ENCODE data around the gene ITGAX. TPM values are rescaled to one million over a fixed set of nuclear protein-coding genes. Genes with fewer than 3 reads are reported as not detected.

The ITGAX gene
- total RNA-seq, 4 donors from 2014 or later: 0.30 to 3.3 (median 1.1) TPM

DNA sequence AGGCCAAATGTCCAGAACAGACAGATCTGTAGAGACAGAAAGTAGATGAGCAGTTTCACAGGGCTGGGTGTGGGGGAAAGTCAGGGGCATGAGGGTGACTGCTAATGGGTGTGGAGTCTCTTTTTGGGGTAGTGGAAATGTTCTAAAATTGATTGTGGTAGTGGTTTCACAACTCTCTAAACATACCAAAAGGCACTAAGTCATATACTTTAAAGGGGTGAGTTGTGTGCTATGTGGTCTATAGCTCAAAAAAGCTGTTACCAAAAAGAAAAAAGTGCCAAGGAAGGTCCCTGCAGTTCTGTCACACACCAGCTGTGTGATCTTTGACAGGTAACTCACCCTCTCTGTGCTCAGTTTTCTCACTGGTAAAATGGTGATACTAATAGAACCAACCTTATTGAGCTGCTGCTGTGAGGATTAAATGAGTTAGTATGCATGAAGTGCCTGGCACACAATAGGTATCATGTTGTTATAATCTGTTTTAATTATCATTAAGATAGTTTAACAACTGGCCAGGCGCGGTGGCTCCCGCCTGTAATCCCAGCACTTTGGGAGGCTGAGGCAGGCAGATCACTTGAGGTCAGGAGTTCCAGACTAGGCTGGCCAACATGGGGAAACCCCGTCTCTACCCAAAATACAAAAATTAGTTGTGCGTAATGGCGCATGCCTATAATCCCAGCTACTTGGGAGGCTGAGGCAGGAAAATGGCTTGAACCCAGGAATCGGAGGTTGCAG, 10.3 kb downstream of the ITGAX start:
- TF ChIP-seq POLR2A (IDR thresholded peaks at IDR 0.05): no peak
- TF ChIP-seq, protein P1, sequence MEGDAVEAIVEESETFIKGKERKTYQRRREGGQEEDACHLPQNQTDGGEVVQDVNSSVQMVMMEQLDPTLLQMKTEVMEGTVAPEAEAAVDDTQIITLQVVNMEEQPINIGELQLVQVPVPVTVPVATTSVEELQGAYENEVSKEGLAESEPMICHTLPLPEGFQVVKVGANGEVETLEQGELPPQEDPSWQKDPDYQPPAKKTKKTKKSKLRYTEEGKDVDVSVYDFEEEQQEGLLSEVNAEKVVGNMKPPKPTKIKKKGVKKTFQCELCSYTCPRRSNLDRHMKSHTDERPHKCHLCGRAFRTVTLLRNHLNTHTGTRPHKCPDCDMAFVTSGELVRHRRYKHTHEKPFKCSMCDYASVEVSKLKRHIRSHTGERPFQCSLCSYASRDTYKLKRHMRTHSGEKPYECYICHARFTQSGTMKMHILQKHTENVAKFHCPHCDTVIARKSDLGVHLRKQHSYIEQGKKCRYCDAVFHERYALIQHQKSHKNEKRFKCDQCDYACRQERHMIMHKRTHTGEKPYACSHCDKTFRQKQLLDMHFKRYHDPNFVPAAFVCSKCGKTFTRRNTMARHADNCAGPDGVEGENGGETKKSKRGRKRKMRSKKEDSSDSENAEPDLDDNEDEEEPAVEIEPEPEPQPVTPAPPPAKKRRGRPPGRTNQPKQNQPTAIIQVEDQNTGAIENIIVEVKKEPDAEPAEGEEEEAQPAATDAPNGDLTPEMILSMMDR (IDR thresholded peaks at IDR 0.05): no peak
- intact Hi-C loops (cut with DNase I; ENCODE audit: low total_unique reads): no loop called here
- WGBS, 2 donors: 90 to 91% methylated on average over 7 of the region's 7 CpGs
- DNase-seq (ENCODE audit: low spot score in 2 of 2): no peak
- H3K4me3 ChIP-seq (ENCODE audit: low read depth, poor library complexity, severe bottlenecking): no peak overlapping the region

DNA sequence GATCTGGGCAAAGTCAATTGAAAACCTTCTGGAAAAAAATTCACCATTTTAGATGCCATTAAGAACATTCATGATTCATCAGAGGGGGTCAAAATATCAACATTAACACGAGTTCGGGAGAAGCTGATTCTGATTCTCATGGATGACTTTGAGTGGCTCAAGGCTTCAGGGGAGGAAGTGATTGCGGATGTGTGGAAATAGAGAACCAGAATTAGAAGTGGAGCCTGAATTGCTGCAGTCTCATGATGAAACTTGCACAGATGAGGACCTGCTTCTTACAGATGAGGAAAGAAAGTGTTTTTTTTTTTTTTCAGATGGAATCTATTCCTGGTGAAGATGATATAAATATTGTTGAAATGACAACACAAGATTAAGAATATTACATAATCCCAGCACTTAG, 12.9 kb downstream of the ITGAX start:
- DNase-seq (ENCODE audit: low spot score in 2 of 2): no peak
- no peak overlapping the region for H3K4me3 ChIP-seq (ENCODE audit: low read depth, poor library complexity, severe bottlenecking)
- TF ChIP-seq, protein P1 (IDR thresholded peaks at IDR 0.05): no peak
- no peak for TF ChIP-seq POLR2A (IDR thresholded peaks at IDR 0.05)
- WGBS, 2 donors: 77 to 80% methylated on average over 3 of the region's 3 CpGs
- intact Hi-C loops (cut with DNase I; ENCODE audit: low total_unique reads): no loop called here

DNA sequence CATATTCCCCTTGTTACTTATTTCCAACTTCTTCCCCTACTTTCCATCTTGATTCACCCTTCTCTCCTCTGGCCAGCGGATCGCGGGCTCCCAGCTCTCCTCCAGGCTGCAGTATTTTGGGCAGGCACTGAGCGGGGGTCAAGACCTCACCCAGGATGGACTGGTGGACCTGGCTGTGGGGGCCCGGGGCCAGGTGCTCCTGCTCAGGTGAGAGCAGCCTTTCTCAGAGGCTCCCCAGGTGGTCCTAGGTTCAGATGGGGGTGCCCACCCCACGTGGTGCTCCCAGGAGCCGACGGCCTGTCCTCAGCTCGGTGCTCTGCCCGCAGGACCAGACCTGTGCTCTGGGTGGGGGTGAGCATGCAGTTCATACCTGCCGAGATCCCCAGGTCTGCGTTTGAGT, 16.0 kb downstream of the ITGAX start:
- 87 to 89% methylated on average over 11 to 12 of the region's 12 CpGs for WGBS, 2 donors
- TF ChIP-seq, protein P1 (IDR thresholded peaks at IDR 0.05): no peak
- TF ChIP-seq POLR2A (IDR thresholded peaks at IDR 0.05): no peak
- H3K4me3 ChIP-seq (ENCODE audit: low read depth, poor library complexity, severe bottlenecking): no peak overlapping the region
- intact Hi-C loops (cut with DNase I; ENCODE audit: low total_unique reads): no loop called here
- no peak for DNase-seq (ENCODE audit: low spot score in 2 of 2)

DNA sequence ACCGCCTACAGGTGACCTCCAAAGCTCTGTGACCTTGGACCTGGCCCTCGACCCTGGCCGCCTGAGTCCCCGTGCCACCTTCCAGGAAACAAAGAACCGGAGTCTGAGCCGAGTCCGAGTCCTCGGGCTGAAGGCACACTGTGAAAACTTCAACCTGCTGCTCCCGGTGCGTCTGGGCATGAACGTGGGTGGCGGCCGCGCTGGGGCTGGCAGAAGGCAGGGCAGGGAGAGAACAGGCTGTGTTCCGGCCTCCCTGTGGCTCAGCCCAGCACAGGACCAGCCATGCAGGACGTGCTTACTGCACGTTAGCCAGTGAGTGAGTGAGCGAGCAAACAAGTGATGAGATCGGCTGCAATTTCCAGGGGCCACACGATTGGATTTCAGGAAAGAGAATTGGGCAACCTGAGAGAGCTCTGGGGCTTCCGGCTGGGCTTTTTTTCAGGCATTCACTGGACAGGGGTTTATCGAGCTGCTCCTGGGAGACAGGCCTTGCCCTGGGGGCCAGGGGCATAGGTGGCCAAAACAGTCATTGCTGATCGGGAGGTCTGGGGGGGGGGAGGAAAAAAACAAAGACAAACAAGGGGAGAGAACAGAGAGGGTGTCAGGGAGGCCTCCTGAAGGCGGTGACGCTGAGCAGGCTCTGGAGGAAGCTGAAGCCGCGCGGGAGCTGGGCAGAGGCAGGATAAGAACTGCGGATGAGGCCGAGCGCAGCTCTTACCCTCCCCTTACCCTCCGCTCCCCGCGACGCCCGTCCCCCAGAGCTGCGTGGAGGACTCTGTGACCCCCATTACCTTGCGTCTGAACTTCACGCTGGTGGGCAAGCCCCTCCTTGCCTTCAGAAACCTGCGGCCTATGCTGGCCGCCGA, 16.9 kb downstream of the ITGAX start:
- H3K4me3 ChIP-seq (ENCODE audit: low read depth, poor library complexity, severe bottlenecking): no peak overlapping the region
- 67 to 74% methylated on average over 42 of the region's 42 CpGs for WGBS, 2 donors
- no peak for TF ChIP-seq POLR2A (IDR thresholded peaks at IDR 0.05)
- TF ChIP-seq, protein P1 (IDR thresholded peaks at IDR 0.05): no peak
- intact Hi-C loops (cut with DNase I; ENCODE audit: low total_unique reads): no loop called here
- DNase-seq (ENCODE audit: low spot score in 2 of 2): no peak

DNA sequence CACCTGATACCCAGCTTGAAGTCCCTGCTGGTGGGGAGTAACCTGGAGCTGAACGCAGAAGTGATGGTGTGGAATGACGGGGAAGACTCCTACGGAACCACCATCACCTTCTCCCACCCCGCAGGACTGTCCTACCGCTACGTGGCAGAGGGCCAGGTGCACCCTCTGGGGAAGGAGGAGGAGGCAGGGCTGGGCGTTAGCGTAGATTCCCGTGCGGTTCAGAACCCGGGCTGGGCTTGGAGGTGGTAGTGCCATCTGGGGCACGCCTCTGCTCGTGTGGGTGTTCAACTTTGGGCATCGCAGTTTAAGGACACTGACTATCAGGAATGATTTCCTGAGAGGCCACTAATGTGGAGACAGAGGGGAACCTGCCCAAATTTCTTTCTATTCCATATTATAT, 18.3 kb downstream of the ITGAX start:
- no peak for TF ChIP-seq POLR2A (IDR thresholded peaks at IDR 0.05)
- TF ChIP-seq, protein P1 (IDR thresholded peaks at IDR 0.05): no peak
- intact Hi-C loops (cut with DNase I; ENCODE audit: low total_unique reads): no loop called here
- no peak for DNase-seq (ENCODE audit: low spot score in 2 of 2)
- no peak overlapping the region for H3K4me3 ChIP-seq (ENCODE audit: low read depth, poor library complexity, severe bottlenecking)
- 62 to 69% methylated on average over 14 of the region's 14 CpGs for WGBS, 2 donors

Measured in lower leg skin (tissue), 4 donors.